VCaP (cell line): ENCODE data around the gene STEAP2.

Source experiments
- H3K27ac ChIP-seq: fragments of 450-650 bp; 2 replicates; pipeline ENCODE4 v1.5.1; 2017
- TF ChIP-seq, protein P1 (sequence below): fragments of 450-650 bp; conservative IDR thresholded peaks from 2 replicates; pipeline ENCODE4 v1.5.1; 2017; ENCODE audit warnings: mild to moderate bottlenecking, moderate library complexity

STEAP2 gene

DNA sequence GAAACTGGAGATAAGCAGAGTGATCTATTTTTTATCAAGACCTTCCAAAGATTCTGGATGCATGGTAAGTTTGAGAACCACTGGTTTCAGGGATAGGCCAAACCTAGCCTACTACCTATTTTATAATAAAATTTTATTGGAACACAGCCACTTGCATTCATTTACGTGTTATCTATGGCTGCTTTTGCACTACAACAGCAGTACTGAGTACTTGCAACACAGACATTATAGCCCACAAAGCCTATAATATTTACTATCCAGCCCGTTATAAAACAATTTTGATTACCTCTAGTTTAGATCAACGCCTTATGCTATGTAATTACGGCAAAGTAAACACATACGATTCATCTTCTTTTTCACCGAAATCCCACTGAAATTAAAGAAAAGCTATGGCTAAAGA lies 38.9 kb upstream of the STEAP2 start:
- TF ChIP-seq, protein P1, sequence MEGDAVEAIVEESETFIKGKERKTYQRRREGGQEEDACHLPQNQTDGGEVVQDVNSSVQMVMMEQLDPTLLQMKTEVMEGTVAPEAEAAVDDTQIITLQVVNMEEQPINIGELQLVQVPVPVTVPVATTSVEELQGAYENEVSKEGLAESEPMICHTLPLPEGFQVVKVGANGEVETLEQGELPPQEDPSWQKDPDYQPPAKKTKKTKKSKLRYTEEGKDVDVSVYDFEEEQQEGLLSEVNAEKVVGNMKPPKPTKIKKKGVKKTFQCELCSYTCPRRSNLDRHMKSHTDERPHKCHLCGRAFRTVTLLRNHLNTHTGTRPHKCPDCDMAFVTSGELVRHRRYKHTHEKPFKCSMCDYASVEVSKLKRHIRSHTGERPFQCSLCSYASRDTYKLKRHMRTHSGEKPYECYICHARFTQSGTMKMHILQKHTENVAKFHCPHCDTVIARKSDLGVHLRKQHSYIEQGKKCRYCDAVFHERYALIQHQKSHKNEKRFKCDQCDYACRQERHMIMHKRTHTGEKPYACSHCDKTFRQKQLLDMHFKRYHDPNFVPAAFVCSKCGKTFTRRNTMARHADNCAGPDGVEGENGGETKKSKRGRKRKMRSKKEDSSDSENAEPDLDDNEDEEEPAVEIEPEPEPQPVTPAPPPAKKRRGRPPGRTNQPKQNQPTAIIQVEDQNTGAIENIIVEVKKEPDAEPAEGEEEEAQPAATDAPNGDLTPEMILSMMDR: no peak
- H3K27ac ChIP-seq: no peak overlapping the region

DNA sequence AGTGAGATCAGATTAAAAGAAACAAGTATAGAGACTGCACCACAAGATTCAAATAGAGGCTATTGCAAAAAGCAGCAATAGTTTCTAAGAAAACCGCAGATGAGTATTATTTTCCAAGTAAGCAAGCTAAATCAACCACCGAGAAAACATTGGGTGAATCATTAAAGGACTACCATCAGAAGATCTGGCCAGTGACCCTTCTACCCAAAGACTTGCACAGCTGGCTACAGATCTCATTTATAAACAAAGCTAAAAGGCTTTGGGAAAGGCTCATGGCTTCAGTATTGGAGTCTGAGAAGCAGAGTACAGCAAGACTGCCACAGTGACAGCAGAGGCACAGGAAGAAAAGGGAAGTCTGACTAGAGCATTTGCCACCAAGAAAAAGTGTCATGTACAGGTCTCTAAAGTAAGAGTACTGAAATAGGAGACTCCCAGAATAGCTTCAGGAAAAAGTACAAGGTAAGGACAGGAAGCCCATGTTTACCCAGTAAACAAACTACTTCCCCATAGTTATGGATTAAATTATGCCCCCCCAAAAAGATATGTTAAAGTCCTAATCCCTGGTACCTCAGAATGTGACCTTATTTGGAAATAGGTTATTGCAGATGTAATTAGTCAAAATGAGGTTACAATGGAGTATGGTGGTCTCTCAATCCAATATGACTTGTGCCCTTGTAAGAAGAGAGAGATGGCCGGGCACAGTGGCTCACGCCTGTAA lies 38.3 kb upstream of the STEAP2 start:
- H3K27ac ChIP-seq: no peak overlapping the region
- TF ChIP-seq, protein P1: no peak

DNA sequence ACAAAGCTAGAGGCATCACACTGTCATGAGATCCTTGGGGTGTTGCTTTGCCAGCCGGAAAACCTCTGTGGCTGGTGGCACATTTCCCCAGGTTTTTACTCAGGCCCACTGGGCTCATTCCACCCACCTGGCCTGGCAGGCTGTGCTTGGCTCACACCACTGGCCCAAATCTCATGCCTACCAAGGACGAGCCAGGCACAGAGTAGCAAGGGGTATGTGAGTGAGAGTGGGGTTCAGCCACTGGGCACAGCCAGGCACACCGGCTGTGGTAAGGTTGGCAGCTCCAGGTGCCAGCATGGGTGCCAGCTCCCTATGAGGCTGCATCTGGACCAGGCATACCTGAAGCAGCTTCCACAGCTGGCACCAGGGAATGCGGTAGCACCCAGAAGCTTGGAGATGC lies 35.9 kb upstream of the STEAP2 start:
- H3K27ac ChIP-seq: no peak overlapping the region

DNA sequence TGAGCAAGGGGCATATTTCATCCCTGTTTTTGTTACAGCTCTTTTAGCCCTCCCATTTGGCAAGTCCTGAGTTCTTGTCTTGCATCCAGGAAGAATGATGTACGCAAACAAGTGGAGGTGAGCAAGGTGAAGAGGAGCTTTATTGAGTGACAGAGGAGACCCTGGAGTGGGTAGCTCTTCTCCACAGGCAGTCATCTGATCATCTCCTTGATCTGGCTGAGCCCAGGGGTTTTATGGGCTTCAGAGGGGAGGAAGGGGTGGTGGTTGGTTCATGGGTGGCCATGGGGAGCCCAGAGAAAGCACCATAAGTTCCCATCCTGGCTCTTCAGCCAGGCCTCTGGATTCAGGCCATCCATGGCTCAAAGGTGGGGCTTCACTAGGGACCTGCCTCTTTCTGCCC lies 35.3 kb upstream of the STEAP2 start:
- H3K27ac ChIP-seq: no peak overlapping the region
- TF ChIP-seq, protein P1: no peak

More for the DNA sequence above, 35.9 kb upstream of the STEAP2 start:
- TF ChIP-seq, protein P1: no peak

DNA sequence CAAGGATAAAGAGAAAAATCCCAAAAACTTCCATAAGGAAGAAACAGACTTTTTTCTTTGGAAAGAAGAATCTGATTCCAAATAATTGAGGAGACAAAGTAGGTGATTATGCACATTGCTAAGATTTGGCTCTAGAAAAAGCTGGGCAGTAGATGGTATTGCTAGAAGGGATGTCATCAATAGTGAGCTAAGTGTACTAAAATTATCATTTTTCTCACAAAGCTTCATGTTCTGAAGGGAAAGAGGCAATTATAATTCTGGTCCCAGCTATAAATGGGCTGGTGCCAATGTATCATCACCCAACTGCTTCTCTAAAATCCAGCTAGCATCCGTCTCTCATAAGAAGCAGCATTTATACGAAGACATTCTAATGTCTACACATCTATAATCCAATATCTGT lies 33.4 kb upstream of the STEAP2 start:
- TF ChIP-seq, protein P1: no peak
- peak overlapping the region; percentile 84; the same call in 1 of the 2 replicates for H3K27ac ChIP-seq

DNA sequence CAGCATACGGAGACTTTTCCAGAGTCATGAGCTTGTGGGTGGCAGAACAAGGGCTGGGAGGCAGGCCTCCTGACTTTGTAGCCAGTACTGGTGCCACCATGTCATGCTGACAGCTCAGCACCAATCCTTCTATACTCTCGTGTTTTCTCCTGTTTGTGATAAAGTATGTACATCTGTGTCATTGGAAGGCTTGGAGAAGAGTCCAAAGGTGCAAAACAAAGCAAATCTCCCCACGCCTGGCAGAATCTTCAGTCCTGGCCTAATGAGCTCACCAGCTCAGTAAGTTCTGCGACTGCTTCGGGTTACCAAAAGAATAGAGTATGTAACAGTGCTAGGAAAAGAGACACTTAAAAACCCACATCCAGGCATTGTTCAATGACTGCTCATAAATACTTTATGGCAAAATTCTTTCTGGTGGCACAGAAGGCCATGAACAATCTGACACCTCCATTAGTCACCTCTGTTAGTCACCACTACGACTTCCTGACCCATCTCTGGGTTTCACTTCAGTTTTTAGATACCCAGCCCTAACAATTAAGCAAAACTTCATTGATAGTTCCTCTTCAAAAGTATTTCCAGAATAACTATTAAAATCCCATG lies 32.8 kb upstream of the STEAP2 start:
- H3K27ac ChIP-seq: peak overlapping the region; percentile 84
- TF ChIP-seq, protein P1: no peak

- peak overlapping the region; percentile 84 for H3K27ac ChIP-seq
- TF ChIP-seq, protein P1: no peak
Measured at GRCh38 chr7:90180011-90180585, 31.4 kb upstream of the STEAP2 start.
